OCI-M1 (cell line): ENCODE results near the gene NISCH.

Experiments
- DNase-seq: peaks from one replicate; lab custom pipeline; 2025; lab: John Stamatoyannopoulos, UW

NISCH gene

GRCh38 chr3:52435246-52436101, 19.9 kb upstream of the NISCH start:
- no peak for DNase-seq

DNA sequence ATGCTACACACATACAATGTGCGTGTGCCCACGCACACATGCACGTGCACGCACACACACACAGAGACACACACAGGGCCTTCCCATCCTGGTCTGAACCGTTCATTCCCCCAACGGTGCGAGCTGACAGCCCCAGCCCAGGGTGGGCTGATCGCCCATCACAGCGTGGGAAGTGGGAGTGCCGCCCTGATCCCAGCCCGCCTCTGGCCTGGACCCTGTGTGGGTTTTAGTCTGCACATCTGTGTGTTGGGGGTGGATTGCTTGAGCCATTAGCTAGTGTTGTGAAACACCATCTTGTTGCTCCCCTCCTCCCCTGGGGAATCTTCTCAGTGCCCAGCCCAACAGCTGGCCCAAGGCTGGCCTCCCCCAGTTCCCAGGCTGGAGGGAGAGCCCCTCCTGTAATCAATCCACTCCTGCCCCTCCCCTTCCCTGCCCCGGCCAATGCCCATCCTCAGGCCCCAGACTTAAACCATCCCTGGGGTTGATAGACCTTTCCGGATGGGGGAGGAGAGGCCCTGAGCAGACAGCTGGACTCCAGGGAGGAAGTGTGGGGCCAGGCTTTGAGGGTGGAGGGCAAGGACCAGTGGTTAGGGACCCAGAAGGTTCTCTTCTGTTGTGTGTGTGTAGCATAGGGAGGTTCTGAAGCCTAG, 18.8 kb upstream of the NISCH start:
- DNase-seq, result no peak

DNA sequence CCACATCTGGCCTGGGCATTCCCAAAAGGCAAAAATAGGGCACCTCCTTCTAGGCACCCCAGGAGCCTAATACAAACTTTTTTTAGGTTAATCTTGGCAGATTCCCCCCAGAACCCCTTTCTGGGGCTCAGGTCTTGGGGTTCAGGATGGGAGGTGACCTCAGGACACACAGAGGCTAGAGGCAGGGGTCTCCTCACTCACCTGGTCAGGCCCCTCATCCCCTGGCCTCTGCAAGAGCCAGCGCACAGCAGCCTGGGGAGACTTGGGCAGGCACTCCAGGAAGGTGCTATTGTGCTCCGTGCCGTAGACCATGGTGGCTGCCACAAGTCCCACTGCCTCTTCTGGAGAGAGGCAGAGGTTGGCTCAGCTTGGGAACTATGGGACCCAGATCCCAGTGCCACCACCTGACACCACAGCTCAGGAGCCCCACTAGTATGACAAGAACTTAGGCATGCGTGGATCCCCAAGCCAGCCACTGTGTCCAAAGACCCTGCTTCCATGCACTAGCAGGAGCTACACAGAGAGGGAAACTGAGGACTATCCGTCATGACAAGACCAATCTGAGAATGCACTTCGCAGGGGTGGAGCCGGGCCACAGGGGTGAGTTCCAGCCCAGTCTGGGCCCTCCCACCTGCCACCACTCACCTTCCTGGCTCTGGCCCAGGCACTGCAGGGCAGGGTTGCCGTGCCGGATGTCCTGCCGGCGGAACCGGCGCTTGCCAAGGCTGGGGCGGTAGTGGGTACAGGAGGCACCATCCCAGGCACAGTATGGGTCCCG, 17.9 kb upstream of the NISCH start:
- no peak for DNase-seq

- DNase-seq, result no peak
Observed at GRCh38 chr3:52438104-52438376, 17.4 kb upstream of the NISCH start.

DNA sequence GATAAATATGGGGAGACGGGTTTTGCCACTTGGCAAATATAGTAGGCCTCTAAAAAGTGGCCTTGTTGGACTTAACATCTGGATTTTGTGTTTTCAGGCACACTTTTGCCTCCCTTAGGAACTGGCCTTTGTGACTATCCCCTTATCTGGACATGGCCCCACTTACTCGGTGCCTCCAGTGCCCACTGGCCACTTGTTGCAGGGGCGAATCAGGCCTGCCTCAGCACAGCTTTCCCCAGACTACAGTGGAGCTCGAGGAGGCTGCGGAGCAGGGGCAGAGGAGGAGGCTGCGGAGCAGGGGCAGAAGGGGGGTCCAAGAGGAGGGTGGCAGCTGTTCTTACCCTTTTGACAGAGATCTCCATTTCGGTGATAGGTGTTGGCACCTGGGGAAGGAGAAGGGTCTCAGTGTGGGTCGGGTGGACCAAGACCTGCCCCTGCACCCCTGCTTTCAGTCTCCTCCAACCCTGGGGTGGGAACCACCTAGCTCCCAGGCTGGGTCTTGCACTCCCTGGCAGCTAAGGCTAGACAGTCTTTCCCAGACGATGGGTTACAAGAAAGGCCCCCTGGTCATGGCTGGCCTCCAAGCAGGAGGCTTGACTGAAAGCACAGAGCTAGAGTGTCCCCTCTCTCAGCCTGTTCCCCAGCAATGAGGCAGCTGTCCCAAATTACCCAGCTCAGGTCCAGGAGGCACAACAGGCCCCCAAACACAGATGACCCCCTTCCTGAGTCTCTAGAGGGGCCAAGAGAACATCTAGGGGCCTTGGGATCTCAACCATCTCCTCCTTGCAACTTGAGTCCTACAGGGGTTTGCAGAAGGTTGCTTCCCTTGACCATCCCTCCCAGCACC, 16.6 kb upstream of the NISCH start:
- DNase-seq, result no peak

GRCh38 chr3:52439426-52440248, 15.8 kb upstream of the NISCH start:
- DNase-seq, result no peak

DNA sequence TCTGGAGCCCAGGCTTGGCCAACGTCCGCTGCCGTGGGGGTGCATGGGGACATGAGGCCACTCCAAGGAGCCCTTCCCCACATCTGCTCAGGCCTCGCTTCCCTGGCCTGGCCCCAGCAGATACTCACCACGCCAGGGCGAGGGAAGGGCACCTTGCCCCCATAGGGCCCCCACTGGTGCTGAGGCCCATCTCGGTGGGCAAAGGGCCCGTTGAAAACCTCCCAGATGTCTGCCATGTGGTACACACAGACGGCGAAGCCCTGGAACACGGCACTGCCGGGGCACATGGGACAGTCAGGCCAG, 15.2 kb upstream of the NISCH start:
- DNase-seq, result no peak

GRCh38 chr3:52440671-52441070, 14.7 kb upstream of the NISCH start:
- no peak for DNase-seq

GRCh38 chr3:52441091-52441771, 14.2 kb upstream of the NISCH start:
- DNase-seq, result no peak

GRCh38 chr3:52441772-52442332, 13.6 kb upstream of the NISCH start:
- DNase-seq, result no peak

GRCh38 chr3:52442409-52443267, 12.8 kb upstream of the NISCH start:
- no peak for DNase-seq

- no peak for DNase-seq
Observed at GRCh38 chr3:52443268-52443610, 12.2 kb upstream of the NISCH start.

DNA sequence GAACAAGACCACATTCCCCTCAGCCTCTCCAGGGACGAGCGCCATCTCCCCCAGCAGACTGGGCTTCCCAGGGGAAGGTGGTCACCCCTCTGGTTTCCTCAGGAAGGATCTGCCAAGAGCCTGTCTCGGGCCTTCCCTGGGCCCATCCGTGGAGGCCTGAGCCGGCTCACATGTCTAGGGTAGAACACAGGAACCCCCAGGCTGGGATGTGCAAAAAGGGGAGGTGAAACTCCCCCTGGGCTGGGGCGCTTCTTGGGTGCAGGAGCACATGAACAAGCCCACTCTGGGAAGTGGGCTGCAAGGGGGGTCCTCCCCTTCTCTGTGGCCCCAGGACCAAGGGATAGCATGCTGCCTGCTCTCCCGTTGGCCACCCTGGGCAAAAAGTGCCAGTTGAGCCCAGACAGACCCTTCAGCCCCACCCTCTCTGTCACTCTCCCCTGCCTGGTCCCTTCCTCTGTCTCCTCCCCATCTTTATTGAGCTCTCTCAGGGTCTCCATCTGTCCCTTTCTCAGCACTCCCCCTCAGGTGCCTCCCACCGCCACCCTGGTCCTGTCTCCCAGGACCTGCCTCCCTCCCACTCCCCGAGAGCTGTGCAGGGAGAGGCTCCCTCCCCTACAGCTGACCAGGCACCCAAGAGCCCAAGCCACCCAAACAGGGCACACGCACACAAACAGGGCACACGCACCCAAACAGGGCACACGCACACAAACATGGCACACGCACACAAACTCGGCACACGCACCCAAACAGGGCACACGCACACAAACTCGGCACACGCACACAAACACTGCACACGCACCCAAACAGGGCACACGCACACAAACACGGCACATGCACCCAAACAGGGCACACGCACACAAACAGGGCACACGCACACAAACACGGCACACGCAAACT, 11.4 kb upstream of the NISCH start:
- no peak for DNase-seq

DNA sequence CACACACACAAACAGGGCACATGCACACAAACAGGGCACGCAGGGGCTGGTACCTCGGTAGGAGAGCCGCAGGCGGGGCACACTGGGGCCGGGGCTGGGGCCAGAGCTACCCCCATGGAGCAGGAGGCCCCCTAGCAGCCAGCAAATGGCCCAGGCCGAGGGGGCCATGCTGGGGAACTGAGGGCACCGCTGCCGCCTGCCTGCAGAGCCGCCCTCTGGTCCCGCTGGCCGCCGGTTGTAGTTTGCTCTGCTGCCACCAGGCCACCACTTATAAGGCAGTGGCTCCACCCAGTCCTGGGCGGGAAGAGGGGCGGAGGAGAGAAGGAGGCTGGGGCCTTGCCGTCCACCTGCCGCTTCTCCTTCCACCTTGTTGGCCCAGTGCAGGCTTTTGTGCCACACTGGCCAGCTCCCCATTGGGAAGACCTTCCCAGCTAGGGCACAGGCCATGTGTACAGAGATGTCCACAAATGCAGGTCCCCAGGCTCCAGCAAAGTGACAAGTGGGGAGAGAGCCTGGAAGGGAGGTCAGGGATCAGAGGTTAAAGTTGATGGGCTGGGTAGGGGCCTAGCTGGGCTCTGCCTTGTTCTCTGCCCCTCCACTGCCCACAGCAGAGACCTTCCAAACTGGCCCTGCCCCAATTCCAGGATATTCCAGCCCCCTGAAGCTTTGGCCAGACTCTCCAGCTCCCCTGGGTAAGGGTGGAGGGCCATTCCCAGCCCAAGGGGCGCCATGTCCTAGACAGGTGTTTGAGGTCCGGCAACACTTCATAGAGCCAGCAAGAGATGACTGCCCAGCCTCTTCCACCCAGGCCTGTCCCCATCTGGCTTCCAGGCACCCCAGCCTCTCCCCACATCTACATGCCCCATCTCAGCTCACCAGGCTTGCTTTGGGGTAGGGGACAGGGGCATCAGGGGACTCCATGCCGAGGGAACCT, 10.3 kb upstream of the NISCH start, which contains the start of gene SEMA3G:
SEMA3G (minus strand) TSS at position 244 of the 934 bp plus-strand sequence; CDS start at position 168, 76 bp downstream.
- peak; percentile 83 for DNase-seq

- no peak for DNase-seq
Observed at GRCh38 chr3:52446042-52446441, 9.4 kb upstream of the NISCH start.

GRCh38 chr3:52446631-52447511, 8.5 kb upstream of the NISCH start:
- DNase-seq, result peak; percentile 80
